ENCODE data around the gene TFB1M.

- TF ChIP-seq CTCF (conservative IDR thresholded peaks at IDR 0.05 in 1 of 2, IDR thresholded peaks at IDR 0.05 in 1 of 2; ENCODE audit: extremely low read depth in 1 of 2, insufficient read depth in 1 of 2, low read depth in 1 of 2, low read length in 2 of 2) (no peak), EZH2 (IDR thresholded peaks at IDR 0.05; ENCODE audit: borderline replicate concordance, low read length) (no peak)
Measured at GRCh38 chr6:155215906-155216305, 98.4 kb downstream of the TFB1M start.
